GM04504 (cell line): ENCODE data around the gene IRF9.

ENCODE experiments used
- DNase-seq: peaks from one replicate; pipeline ENCODE4 v3.0.0-alpha.2; 2012; ENCODE audit warnings: low read depth

Gene IRF9

DNA sequence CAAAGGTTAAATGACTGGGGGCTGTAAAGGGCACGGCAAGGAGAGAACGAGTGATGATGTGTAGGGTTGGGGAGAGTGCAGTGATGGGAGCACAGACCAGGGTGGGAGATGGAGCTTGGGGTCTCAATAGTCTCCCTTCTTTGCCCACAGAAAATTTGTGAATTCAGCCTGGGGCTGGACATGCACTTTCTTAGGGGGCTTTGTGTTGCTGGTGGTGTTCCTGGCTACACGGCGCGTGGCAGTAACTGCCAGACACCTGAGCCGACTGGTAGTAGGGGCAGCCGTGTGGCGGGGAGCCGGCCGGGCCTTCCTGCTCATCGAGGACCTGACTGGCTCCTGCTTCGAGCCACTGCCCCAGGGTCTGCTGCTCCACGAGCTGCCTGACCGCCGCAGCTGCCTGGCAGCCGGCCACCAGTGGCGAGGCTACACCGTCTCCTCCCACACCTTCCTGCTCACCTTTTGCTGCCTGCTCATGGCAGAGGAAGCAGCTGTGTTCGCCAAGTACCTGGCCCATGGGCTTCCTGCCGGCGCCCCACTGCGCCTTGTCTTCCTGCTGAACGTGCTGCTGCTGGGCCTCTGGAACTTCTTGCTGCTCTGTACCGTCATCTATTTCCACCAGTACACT lies 28.9 kb upstream of the IRF9 start:
- no peak for DNase-seq

GRCh38 chr14:24132976-24133375 lies 28.1 kb upstream of the IRF9 start:
- DNase-seq, result no peak

GRCh38 chr14:24133735-24134134 lies 27.3 kb upstream of the IRF9 start:
- DNase-seq, result no peak

GRCh38 chr14:24135584-24135833 lies 25.6 kb upstream of the IRF9 start:
- DNase-seq, result no peak

DNA sequence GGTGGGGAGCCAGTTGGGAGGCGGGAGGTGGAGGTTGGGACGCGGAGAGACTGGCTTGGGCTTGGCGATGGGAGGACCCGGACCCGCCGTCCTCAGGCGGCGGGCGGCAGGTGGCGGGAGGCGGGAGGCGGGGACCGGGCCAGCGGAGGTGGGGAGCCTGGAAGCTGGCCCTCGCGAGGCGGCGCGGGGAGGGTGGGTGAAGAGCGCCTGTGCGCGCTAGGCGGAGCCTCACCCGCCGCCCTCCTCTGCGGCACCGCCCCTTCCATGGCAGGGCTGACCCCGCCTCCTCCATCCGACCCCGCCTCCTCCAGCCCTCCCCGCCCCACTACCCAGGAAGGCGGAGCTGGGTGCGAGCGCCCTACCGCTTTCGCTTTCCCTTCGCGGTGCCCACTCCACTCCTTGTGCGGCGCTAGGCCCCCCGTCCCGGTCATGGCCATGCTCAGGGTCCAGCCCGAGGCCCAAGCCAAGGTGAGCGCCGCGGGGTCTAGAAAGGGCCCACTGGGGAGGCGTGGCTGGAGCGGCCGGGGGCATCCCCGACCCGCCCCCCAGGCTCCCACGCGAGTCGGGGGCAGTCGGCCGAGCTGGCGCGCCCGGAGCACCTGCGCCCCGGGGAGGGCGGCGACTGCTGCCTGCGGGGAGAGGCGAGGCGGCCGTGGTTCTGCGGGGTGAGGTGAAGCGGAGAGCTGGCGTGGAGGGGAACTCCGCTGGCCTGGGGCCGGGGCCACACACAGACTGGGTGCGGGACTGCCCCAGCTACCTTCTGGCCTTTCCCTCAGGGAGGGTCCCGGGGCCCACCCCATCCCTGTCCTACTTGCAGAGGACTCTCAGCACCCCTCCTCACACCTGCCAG lies 25.0 kb upstream of the IRF9 start, which contains the start of gene PSME1:
PSME1 (plus strand) TSS at position 361 of the 850 bp plus-strand sequence; CDS start at position 430, 69 bp downstream.
- DNase-seq, result peak; percentile 69

- DNase-seq, result no peak
Measured at GRCh38 chr14:24136684-24137528, 24.2 kb upstream of the IRF9 start.

GRCh38 chr14:24137529-24138395 lies 23.3 kb upstream of the IRF9 start:
- no peak for DNase-seq

- no peak for DNase-seq
Measured at GRCh38 chr14:24138396-24139271, 22.4 kb upstream of the IRF9 start.

GRCh38 chr14:24139272-24139934 lies 21.7 kb upstream of the IRF9 start:
- DNase-seq, result no peak

DNA sequence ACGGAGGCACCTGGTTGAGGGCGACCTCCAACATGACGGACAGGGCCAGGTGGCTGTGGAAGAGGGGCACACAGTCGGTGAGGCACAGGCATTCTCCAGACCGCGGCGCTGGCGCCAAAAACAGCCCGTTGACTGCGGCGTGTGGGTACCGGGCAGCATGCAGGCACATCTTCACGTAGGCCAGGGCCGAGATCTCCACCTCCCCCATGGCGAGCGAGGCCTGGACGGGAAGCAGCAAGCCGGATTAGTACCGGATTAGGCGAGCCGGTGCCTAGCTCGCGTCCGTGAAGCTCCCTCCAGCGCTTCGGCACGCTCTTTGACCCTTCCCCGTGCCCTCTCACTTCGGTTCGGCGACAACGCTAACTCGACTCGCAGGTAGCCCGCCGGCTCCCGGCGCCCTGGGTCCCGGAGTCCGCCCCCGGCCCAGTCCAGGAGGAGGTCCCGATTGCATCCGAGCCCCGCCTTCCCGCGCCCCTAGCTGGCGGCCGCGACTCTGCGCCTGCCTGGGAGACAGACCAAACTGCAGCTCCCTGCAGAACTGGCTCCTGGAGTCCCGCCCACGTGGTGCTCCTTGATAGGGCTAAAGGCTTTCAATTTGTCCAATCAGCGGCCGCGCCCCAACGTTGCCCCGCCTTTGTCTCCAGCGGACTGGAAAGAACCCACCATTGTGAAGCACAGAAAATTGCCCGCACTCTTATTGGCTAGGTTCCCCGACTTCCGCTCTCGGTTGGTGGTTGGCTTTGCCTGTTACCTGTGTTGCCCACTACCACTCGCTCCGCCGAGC lies 19.8 kb upstream of the IRF9 start, which contains the start of gene EMC9:
EMC9 (minus strand) TSS at position 495 of the 784 bp plus-strand sequence; CDS start at position 208, 287 bp downstream.
- peak; percentile 97 for DNase-seq

DNA sequence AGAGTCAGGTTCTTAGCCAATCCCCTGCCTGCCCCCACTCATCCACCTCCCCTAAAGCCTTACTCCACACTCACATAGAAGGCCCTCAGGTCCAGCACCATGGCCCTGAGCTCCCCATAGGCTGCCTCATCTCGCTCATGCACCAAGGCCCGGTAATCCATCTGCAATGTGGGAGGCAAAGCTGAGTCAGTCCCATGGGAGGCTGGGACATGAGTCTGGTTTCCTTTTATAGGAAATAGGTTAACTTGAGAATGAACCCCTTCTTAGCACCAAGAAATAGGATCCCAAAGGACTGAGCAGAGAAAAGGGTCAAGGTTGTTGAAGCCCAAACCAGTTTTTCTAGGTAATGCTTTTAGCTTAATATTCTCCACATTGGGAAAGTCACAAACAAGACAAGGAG lies 17.6 kb upstream of the IRF9 start:
- no peak for DNase-seq

GRCh38 chr14:24144451-24144850 lies 16.6 kb upstream of the IRF9 start:
- no peak for DNase-seq

- DNase-seq, result no peak
Measured at GRCh38 chr14:24145219-24145618, 15.8 kb upstream of the IRF9 start.

DNA sequence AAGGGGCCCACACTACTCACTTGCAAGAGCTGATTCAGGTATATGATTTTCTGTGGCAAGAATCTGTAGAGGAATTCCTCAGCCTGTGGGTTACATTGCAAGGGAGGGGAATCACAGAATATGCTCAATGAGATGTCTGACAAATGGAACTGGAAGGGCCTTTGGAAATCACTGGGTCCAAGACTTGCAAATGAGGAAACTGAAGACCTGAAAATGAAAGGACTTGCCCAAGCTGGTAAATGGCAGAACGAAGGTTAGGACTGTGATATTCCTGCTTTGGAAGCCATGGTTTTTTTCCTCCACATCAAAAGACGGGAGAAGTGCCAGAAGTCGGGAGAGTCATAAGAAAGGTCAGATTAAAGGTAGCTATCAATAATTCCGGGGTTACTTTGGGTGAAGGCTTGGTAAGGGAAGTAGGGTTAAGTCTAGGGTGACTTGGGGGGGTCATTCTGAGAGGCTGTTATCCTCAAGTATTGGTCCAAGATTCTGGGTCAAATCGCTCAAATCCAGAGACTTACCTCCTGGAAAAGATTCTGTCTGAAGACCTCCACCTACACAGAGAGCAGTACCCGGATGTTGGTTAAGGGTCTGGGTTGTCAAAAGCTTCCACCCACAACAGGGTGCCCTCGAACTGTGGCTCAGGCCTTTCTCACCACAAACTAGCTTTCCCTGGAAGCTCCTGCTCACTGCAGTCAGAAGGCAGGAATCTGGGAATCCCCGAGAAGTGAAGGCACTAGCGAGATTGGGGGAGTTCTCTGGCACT lies 15.2 kb upstream of the IRF9 start:
- DNase-seq, result no peak

DNA sequence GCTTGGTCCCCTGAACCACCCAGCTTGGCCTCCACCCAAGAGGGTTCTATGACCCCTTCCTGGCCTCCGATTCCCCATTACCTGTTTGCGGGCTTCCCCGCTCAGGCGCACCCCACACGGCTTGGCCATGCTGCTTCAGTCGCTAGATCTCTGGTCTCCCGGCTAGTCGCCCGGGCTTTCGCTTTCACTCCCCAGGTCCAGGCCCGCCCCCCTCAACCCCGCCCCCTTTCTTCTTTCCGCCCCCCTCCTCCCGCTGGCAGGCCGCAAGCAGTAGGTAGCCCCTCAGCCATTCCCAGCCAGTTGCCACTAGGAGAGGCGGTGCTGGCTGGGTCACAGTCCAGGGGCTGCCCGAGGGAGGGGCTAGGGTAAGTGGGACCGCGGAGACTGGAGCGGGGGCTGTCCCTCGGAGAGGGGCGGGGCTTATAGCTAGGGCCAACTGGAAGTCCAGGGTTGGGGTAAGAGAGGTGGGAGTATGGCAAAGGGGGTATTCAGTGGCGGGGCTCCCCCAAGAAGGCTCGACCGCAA lies 14.6 kb upstream of the IRF9 start, which contains the start of gene PSME2:
PSME2 (minus strand) TSS at position 158 of the 525 bp plus-strand sequence; CDS start at position 129, 29 bp downstream.
- DNase-seq, result peak; percentile 89

DNA sequence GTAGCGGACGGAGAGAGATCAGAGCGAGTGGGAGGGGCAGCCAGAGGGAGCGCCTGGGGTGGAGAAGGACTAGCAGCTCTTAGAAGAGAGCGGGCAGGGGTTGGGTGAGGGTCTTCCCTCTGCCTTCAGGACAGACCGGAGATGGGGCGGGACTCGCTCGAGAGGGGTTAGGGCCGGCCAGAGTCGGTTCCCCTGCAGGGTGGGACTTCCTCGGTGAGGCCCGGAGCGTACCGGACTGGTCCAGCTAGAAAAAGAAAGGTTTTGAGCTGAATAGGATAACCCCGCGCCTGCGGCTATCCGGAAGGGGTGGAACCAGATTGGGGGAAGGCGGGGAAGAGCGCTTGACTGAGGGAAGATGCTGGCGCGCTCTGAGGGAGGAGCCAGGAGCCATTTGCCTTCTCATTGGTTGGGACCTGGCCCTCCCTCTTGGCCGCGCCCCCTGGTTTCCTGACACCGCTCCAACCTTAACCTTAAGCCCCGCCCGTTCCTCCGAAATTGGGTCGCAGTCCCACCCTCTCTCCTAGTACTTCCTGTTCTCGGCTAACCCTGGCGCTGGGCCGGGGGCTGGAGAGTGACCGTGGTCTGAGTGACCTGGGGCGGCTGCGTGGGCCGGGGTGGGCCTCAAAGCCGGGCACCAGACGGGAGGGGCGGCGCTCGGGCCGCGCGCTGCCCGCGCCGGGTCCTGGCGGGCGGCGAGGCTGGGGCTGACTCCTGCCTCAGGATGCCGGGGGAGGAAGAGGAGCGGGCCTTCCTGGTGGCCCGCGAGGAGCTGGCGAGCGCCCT lies 13.9 kb upstream of the IRF9 start, which contains the start of gene RNF31:
RNF31 (plus strand) TSS at position 521 of the 783 bp plus-strand sequence; CDS start at position 722, 201 bp downstream.
- DNase-seq, result peak; percentile 97

DNA sequence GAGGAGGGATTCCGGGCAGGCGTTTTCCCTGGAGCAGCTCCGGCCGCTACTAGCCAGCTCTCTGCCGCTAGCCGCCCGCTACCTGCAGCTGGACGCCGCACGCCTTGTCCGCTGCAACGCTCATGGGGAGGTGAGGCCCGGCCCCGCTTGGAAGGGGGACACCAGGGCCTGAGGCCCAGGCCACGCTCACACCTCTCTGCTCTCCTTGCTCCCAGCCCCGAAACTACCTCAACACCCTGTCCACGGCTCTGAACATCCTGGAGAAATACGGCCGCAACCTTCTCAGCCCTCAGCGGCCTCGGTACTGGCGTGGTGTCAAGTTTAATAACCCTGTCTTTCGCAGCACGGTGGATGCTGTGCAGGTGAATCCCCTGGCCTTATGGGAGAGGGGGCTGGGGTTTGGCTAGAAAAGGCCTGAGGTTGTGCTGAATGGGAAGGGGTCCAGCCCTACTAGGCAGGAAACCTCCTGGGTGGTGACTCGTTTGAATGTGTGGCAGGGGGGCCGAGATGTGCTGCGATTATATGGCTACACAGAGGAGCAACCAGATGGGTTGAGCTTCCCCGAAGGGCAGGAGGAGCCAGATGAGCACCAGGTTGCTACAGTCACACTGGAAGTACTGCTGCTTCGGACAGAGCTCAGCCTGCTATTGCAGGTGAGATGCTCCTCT lies 13.2 kb upstream of the IRF9 start:
- DNase-seq, result no peak
